PFSK-1 (cell line): ENCODE measurements around the gene TTC24.

Experiments used
- FOXP2 ChIP-seq: optimal IDR thresholded peaks from 2 replicates; pipeline ENCODE3; 2011; ENCODE audit warnings: borderline replicate concordance, control low read depth, inconsistent platforms; ENCODE audit not compliant: insufficient read depth; ENCODE audit errors: extremely low read length, extremely low read depth
- POLR2AphosphoS5 ChIP-seq: IDR thresholded peaks from 2 replicates; pipeline ENCODE4 v1.6.1; 2012; ENCODE audit warnings: low read depth, mild to moderate bottlenecking, control low read depth, low read length, moderate library complexity
- REST ChIP-seq, 2 experiments: IDR thresholded peaks; 2 replicates each; pipeline versions ENCODE4 v1.6.1 to v1.8.0; 2011 to 2012; ENCODE audit warnings: low read depth in 2 of 2, low read length in 2 of 2, control low read depth in 1 of 2, inconsistent platforms in 1 of 2, mild to moderate bottlenecking in 1 of 2, moderate library complexity in 1 of 2; ENCODE audit not compliant: insufficient read depth in 1 of 2
- SIN3A ChIP-seq: IDR thresholded peaks from 2 replicates; pipeline ENCODE4 v1.6.1; 2012; ENCODE audit warnings: mild to moderate bottlenecking, low read length, moderate library complexity, borderline replicate concordance; ENCODE audit not compliant: insufficient read depth
- TAF1 ChIP-seq: IDR thresholded peaks from 2 replicates; pipeline ENCODE4 v1.6.1; 2012; ENCODE audit warnings: low read length, control low read depth, borderline replicate concordance; ENCODE audit not compliant: insufficient read depth

The TTC24 gene

GRCh38 chr1:156629823-156630449 lies 50.4 kb downstream of the TTC24 start:
- TF ChIP-seq TAF1 (no peak), REST (IDR thresholded peaks at IDR 0.05; ENCODE audit: insufficient read depth in 1 of 2, low read depth in 2 of 2, low read length in 2 of 2) (no peak), SIN3A (no peak), POLR2AphosphoS5 (no peak), FOXP2 (no peak)

GRCh38 chr1:156632355-156632754 lies 52.8 kb downstream of the TTC24 start:
- TF ChIP-seq REST (IDR thresholded peaks at IDR 0.05; ENCODE audit: insufficient read depth in 1 of 2, low read depth in 2 of 2, low read length in 2 of 2) (no peak), FOXP2 (no peak), TAF1 (no peak), SIN3A (no peak), POLR2AphosphoS5 (no peak)
